GM12878 (cell line): ENCODE data around the gene LIFR.

Experiments
- BHLHE40 ChIP-seq, 2 experiments: fragments of 450-650 bp in 1 of 2; IDR thresholded peaks; 2 replicates each; pipeline ENCODE4 v1.6.1; 2011 to 2017; ENCODE audit warnings: low read depth in 2 of 2, borderline replicate concordance in 1 of 2, improper control_type of control experiment in 1 of 2, low read length in 1 of 2, mild to moderate bottlenecking in 1 of 2
- TF ChIP-seq, protein P1 (sequence below): IDR thresholded peaks from 2 replicates; pipeline ENCODE4 v1.6.1; 2012; ENCODE audit warnings: mild to moderate bottlenecking, low read depth, low read length

GRCh38 chr5:38529955-38530646 is 26.3 kb downstream of the LIFR start:
- TF ChIP-seq, protein P1, sequence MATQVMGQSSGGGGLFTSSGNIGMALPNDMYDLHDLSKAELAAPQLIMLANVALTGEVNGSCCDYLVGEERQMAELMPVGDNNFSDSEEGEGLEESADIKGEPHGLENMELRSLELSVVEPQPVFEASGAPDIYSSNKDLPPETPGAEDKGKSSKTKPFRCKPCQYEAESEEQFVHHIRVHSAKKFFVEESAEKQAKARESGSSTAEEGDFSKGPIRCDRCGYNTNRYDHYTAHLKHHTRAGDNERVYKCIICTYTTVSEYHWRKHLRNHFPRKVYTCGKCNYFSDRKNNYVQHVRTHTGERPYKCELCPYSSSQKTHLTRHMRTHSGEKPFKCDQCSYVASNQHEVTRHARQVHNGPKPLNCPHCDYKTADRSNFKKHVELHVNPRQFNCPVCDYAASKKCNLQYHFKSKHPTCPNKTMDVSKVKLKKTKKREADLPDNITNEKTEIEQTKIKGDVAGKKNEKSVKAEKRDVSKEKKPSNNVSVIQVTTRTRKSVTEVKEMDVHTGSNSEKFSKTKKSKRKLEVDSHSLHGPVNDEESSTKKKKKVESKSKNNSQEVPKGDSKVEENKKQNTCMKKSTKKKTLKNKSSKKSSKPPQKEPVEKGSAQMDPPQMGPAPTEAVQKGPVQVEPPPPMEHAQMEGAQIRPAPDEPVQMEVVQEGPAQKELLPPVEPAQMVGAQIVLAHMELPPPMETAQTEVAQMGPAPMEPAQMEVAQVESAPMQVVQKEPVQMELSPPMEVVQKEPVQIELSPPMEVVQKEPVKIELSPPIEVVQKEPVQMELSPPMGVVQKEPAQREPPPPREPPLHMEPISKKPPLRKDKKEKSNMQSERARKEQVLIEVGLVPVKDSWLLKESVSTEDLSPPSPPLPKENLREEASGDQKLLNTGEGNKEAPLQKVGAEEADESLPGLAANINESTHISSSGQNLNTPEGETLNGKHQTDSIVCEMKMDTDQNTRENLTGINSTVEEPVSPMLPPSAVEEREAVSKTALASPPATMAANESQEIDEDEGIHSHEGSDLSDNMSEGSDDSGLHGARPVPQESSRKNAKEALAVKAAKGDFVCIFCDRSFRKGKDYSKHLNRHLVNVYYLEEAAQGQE = no peak
- TF ChIP-seq BHLHE40 (IDR thresholded peaks at IDR 0.05; ENCODE audit: borderline replicate concordance in 1 of 2, low read depth in 2 of 2, low read length in 1 of 2) = no peak
